GM20431 (cell line): Measurements from ENCODE around the gene UNC13D.

ENCODE experiments used
- in situ Hi-C: fragments of 300-500 bp; cut with MseI, MboI; formaldehyde crosslinking; loops from one replicate; pipeline ENCODE4 v1.15.0; 2020; ENCODE audit warnings: low sequenced_read_pairs; ENCODE audit not compliant: unreplicated experiment

Gene UNC13D

GRCh38 chr17:75836605-75837004 lies 7.6 kb downstream of the UNC13D start:
- in situ Hi-C loops: no loop called here

- in situ Hi-C loops: no loop called here
Measured at GRCh38 chr17:75835654-75835987, 8.6 kb downstream of the UNC13D start.

DNA sequence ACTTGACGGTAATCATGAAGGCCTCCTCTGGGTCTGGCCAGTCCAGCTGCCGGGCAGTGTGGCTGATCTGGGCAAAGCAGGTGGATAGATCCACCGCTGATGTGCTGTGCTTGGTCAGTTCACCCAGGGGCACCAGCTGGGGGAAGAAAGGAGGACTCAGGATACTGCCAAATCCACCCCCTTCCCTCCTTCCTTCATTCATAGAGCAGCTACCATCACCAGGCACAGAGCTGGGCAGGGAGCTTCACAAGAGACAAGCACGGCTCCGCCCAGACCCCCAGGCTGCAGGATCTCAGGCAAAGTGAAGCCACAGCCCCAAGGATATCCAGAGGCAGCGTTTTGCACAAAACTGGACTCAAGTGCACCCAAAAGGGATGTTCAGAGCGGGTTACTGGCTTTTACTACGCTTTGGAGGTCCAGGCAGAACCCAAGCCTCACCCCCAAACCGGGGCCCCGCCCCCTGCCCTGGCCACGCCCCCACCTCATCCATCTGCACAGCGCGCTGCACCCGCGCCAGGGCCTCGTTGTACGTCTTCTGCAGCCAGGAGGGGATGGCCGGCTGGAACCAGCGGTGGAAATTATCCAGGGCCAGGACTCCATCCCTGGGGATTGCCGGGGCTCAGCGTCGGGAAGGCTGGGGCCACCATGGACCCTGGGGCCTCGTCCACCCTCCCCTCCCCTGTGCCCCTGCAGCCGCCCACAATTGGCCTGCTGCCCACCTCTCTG lies 9.1 kb downstream of the UNC13D start:
- in situ Hi-C loops: no loop called here

- in situ Hi-C loops: no loop called here
Measured at GRCh38 chr17:75834279-75834920, 9.8 kb downstream of the UNC13D start.

DNA sequence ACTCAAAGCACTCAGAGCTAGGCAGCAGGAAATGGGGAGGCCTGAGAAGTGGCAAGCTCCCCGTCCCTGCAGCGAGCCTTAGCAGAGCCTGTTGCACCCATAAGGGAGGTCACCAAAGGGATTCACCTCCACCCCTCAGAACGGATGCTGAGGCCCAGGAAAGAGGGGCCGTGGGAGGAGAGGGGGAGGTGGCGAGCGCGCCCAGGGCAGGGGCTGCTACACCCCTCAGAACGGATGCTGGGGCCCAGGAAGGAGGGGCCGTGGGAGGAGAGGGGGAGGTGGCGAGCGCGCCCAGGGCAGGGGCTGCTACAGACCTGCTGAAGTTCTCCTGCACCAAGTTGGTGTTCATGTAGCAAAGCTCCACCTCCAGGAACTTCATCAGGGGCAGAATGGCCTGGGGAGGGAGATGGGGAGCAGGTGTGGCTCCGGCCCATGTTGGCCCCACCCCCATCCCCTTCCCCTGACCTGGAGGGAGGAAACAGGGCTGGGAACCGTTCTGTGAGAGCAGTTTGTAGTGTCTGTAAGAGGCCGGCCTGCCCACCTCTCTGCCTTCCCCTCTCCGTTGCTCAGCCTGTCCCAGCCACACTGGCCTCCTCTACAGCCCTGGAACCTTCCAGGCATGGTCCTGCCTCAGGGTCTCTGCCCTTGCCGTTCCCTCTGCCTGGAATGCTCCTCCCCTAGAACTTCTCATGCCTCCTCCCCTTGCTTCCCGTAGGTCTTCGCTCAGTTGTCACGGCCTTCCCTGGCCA lies 11.4 kb downstream of the UNC13D start:
- in situ Hi-C loops: no loop called here

GRCh38 chr17:75832164-75832651 lies 12.0 kb downstream of the UNC13D start:
- in situ Hi-C loops: no loop called here

DNA sequence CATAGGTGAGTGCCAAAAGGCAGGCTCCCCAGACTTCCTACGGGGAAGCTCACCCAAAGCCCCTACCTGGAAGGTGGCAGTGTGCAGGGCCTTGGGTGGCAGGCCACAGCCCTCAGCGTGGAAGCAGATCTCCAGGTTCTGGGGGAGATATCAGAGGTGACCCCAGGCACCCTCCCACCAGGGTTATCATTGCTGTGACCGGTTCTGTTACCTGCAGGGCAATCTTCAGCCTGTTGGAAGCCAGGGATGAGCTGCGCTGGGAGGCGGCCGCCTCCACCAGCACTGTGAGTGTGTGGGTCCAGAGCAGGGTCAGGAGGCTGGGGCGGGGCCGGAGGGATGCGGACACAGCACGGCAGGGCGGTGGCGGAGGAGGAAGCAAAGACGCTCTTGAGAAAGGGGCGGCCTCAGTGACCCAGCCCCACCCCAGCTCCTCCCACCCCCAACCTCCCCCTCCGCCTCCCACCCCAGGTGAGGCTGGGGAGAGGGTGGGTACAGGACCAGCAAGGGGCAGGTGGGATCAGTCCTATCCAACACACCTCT lies 13.1 kb downstream of the UNC13D start:
- in situ Hi-C loops: no loop called here

DNA sequence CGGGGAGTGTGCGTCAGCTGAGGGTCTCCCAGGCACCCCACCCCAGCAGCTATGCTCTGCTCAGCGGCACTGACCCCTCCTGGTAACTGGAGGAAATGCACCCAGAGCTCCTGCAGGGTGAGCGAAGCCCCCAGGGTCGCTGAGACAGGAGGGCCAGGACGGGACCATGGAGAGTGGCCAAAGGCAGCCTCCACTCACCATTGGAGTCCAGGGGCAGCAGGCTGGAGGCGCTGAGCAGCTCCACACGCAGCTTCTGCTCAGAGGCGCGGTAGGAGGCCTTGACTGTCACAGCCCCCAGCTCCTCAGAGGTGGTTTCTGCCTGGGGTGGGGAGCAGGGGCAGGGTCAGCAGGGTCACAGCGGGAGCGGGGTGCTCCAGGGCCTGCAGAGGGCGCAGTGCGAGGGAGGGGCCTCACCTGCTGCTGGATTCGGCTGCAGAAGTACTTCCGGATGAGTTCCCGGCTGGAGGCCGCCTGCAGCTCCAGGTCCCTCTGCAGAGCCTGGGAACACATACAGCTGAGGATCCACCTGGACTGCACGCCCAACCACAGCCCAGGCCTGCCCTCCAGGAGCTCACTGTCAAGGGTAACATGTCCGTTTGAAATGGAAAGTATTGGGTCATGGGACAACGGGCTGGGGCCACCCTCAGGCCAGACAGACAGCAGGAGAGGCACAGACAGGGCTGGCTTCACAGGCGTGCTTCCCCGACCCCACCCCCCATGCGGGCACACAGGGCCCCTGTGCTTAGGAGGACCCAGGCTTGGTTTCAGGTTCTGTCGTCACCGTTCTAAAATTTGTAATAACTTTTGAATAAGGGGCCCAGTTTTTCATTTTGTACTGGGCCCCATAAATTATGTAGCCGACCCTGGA lies 13.8 kb downstream of the UNC13D start:
- in situ Hi-C loops: no loop called here

DNA sequence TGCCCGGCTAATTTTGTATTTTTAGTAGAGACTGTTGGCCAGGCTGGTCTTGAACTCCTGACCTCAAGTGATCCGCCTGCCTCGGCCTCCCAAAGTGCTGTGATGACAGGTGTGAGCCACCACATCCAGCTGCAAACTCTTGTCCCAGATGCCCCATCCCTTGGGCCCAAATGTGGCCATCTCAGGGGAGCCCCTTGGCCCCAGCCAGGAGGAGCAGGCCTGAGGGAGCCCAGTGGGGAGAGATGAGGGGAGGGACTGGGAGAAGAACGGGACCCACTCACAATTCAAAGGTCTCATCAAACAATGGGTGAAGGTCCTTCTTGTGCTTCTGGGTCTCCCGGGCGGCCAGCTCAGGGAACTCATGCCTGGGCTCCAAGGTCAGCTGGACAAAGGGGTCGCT lies 14.5 kb downstream of the UNC13D start:
- in situ Hi-C loops: no loop called here

- in situ Hi-C loops: no loop called here
Measured at GRCh38 chr17:75828741-75829140, 15.5 kb downstream of the UNC13D start.

DNA sequence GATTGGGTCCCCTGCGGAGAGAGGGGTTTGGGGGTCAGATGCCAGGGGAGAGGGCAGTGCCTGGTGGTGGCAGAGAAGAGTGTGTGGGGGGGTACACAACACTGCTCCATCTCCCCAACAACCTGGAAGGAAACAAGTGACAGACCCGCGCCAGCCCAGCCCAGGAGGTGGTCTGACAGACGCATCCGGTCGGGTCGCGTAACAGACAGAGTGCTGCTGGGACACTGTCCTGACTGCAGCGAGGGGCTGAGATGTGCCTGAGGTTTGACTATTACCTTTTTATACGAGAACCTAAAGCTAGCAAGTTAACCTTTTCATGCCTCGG lies 16.2 kb downstream of the UNC13D start:
- in situ Hi-C loops: no loop called here

DNA sequence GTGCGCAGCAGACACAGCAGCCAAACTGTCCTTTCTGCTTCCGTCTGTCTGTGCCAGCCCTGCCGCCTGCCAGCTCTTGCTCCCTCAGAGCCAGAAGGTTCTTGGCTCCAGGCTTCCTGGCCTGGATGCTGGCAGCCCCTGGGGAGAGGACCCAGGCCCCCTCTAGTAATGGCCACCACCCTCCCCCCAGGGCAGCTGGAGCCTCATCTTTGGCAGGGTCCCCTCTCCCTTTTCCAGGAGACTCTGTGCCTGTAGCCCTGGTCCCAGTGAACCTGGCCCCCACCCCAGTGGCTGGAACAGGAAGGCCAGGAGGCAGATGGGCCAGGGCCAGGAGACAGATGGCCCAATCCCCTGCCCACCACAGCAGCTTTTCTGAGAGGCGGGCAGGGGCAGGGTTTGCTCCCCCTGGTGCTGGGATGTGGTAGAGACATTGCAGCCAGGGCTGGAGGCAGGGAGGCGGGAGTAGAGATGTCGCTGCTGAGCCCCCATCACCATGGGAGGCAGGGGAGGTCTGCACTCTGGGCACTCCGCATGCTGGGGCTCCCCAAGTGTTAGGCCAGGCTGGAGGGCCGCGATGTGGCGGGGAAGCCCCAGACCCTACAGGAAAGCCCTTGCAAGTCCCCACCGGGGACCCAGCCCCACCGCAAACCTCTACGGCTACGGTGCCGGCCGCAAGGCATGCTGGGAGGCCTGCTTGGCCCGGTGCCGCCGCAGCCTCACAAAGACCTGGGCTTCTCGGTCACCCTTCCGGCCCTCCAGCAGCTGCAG lies 16.7 kb downstream of the UNC13D start:
- in situ Hi-C loops: no loop called here

DNA sequence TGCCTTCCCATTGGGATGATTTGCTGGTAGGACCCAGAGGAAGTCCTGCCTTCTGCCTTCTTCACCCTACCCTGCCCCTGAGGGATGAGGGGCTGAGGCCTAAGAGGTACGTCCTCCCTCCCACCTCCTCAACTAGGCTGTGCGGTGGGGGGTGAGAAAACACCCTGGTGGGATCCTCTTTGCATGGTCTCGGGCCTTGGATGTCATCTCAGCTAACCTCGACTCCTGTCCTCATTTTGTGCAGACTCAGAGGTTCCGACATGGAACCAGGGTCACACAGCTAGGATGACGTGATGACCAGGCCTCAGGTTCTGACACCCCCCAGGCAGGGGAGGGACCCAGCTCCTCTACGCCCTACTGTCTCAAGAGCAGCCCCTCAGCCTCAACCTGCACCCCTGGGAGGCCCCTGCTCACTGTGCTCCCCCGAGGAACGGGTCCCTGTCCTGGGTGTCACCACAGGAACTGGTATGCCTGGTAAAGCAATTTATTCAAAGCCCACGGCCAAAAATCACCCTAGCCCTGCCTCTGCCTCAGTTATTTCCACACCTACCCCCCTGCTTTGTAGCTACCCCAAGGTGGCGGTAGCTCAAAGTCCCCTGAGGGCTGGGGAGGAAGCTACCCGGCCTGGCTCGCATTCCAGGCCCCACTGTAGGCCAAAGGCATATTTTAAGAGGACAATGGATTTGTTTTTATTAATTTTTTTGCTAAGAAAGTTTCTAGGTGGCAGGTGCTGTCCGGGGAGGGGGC lies 17.5 kb downstream of the UNC13D start:
- in situ Hi-C loops: no loop called here

DNA sequence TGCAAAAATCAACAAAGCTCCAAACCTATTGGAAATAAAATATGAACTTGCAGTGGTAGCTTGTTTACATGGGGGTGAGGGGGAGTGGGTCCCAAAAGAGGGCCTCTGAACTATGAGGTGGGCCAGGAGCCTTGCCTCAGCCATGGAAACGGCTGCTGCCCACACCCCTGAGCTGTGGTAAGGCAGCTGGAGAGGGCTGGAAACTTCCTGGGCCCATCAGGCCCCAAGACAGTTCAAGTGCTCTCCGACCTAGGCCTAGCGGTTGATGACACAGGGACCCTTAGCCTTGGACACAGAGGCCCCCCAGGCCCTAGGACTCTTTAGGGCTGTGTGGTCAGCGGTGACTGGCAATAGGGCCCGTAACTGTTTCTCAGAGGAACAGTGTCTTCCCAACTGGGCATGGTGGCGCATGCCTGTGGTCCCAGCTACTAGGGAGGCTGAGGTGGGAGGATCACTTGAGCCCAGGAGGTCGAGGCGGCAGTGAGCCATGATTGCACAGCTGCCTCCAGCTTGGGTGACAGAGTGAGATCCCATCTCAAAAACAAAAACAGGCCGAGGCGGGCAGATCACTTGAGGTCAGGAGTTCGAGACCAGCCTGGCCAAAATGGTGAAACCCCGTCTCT lies 18.3 kb downstream of the UNC13D start:
- in situ Hi-C loops: no loop called here

- in situ Hi-C loops: no loop called here
Measured at GRCh38 chr17:75825149-75825552, 19.1 kb downstream of the UNC13D start.

- in situ Hi-C loops: no loop called here
Measured at GRCh38 chr17:75824666-75825065, 19.5 kb downstream of the UNC13D start.

- in situ Hi-C loops: no loop called here
Measured at GRCh38 chr17:75824050-75824552, 20.1 kb downstream of the UNC13D start.
